LNCaP clone FGC (cell line): ENCODE measurements around the gene TNF.
A peak's percentile ranks its signal among the peaks of the same experiment; 100 is the strongest.

Source experiments
- DNase-seq: peaks from one replicate; pipeline ENCODE4 v3.0.0-alpha.2; 2011; ENCODE audit warnings: low read depth
- H3K4me3 ChIP-seq: 2 replicates; pipeline ENCODE4 v1.5.1; 2011; ENCODE audit warnings: mild to moderate bottlenecking, low read depth, low read length, control low read depth
- TF ChIP-seq, protein P1 (sequence below): IDR thresholded peaks from 2 replicates; pipeline ENCODE4 v1.5.1; 2012; ENCODE audit warnings: mild to moderate bottlenecking; ENCODE audit not compliant: control insufficient read depth, insufficient read depth; ENCODE audit errors: extremely low read depth

Gene TNF

DNA sequence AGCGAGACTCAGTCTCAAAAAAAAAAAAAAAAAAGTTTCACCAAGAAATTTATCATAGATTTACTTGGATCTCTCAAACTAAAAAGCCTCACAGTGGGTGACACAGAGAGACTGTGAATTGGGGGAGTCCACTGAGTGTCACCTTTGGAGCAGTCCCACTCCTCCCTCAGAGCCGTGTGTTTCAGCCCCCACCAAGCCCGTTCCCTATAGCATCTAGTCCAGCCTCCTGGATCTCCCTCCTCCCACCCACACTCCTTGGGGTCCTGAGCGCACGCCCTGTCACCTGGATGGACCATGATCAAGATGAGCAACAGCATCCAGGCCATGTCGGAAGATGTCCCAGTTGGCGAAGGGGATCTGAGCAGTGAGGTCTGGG is 17.0 kb downstream of the TNF start:
- TF ChIP-seq, protein P1, sequence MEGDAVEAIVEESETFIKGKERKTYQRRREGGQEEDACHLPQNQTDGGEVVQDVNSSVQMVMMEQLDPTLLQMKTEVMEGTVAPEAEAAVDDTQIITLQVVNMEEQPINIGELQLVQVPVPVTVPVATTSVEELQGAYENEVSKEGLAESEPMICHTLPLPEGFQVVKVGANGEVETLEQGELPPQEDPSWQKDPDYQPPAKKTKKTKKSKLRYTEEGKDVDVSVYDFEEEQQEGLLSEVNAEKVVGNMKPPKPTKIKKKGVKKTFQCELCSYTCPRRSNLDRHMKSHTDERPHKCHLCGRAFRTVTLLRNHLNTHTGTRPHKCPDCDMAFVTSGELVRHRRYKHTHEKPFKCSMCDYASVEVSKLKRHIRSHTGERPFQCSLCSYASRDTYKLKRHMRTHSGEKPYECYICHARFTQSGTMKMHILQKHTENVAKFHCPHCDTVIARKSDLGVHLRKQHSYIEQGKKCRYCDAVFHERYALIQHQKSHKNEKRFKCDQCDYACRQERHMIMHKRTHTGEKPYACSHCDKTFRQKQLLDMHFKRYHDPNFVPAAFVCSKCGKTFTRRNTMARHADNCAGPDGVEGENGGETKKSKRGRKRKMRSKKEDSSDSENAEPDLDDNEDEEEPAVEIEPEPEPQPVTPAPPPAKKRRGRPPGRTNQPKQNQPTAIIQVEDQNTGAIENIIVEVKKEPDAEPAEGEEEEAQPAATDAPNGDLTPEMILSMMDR: no peak
- DNase-seq: no peak
- H3K4me3 ChIP-seq: no peak overlapping the region

DNA sequence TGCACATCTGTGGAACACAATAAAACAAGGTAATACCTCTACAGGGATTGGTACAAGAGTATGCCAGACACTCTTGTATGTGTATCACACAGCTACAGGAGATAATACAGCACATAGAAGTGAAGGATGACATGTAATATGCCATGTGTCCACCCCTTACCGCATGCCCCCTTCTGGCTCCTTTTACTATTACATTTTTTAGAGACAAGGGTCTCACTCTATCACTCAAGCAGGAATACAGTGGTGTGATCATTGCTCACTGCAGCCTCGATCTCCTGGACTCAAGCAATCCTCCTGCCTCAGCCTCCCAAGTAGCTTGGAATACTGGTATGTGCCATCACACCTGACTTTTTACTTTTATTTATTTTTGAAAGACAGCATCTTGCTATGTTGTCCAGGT is 21.6 kb downstream of the TNF start:
- TF ChIP-seq, protein P1: peak; percentile 13; the same call in 1 of the 2 replicates
- H3K4me3 ChIP-seq: no peak overlapping the region
- DNase-seq: no peak

GRCh38 chr6:31607317-31607716 is 32.0 kb downstream of the TNF start:
- H3K4me3 ChIP-seq: no peak overlapping the region
- DNase-seq: no peak
- TF ChIP-seq, protein P1: no peak

DNA sequence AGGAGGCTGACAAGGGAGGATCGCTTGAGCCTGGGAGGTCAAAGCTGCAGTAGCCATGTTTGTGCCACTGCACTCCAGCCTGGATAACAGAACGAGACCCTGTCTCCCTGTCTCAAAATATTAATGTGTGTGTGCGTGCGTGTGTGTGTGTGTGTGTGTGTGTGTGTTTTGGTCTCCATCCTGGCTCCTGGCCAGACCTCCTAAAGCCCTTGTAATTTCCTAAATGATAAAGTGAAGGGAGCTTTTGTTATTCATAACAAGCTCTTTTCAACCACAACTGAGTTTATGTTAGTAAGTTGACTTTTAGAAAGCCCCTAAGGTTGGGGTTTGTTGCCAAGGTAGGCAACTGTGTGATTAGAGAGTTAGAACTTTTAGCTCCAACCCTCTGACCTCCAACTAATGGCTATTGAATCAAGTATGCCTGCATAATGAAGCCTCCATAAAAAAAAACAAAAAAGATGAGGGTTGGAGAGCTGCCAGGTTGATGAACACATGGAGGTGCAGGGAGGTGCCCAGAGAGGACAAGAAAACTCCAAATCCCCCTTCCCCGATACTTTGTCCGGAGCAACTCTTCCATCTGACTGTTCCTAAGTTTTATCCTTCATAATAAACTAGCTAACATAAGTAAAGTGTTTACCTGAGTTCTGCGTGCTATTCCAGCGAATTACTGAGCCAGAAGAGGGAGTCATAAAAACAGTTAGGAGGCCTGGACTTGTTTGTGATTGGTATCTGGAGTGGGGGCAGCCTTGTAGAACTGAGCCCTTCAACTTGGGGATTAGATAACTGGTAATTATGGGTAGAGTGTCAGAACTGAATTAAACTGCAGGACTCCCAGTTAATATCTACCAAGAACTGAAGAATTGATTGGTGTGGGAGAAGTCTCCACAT is 34.4 kb downstream of the TNF start:
- TF ChIP-seq, protein P1: no peak
- no peak for DNase-seq
- H3K4me3 ChIP-seq: no peak overlapping the region

DNA sequence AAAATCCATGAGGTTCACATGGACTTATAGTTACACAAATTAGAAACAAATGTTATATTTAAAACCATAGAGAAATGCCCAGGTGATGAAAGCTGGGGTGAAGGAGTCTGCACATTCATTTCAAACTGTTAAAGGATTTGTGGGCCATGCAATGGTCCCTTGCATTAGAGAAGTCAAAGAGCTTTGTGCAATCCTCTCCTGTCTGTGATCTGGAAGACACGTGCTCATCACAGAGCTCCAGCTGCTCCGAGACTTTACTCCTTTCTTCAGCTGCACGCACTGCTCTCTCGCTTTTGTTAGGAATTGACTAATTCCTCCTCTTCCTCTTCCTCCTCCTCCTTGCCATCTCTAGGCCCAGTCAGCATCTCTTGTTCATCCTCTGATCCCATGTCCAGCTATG is 35.6 kb downstream of the TNF start:
- TF ChIP-seq, protein P1: no peak
- no peak for DNase-seq
- no peak overlapping the region for H3K4me3 ChIP-seq

GRCh38 chr6:31614075-31614619 is 38.8 kb downstream of the TNF start:
- H3K4me3 ChIP-seq: no peak overlapping the region
- TF ChIP-seq, protein P1: no peak
- DNase-seq: no peak
